PC-3 (cell line): ENCODE data around the gene KCTD17. TPM values are rescaled to one million over a fixed set of nuclear protein-coding genes. Genes with fewer than 3 reads are reported as not detected.

ENCODE experiments used
- ATAC-seq: fragments of 200-7000 bp; cut with Tn5 transposase; 2 replicates; pipeline ENCODE4 v1.9.1; 2020; ENCODE audit warnings: mild to moderate bottlenecking, moderate library complexity
- BruUV-seq: library from RNA; stranded (reverse); fragments of 400-500 nt; replicated peaks from 2 replicates; lab custom pipeline; 2021; lab: Mats Ljungman, UMichigan
- CTCF ChIA-PET: fragments of 300-600 bp; sonication (Branson Sonifier 250); formaldehyde crosslinking; loops from one replicate; lab custom pipeline; 2022; ENCODE audit warnings: antibody characterized with exemption; lab: Charles Lee
- POLR2A ChIA-PET: fragments of 300-600 bp; sonication (Branson Sonifier 250); formaldehyde crosslinking; loops from one replicate; lab custom pipeline; 2022; ENCODE audit warnings: antibody characterized with exemption; ENCODE audit not compliant: unreplicated experiment; lab: Charles Lee
- DNase-seq: peaks from one replicate; pipeline ENCODE4 v3.0.0-alpha.2; 2015
- H2AFZ ChIP-seq: fragments of 300-600 bp; sonication (generic); 2 replicates; pipeline ENCODE4 v1.6.0; 2016; ENCODE audit warnings: antibody characterized with exemption, low read length
- H3F3A ChIP-seq: fragments of 300-600 bp; sonication (generic); one replicate; pipeline ENCODE4 v1.6.0; 2017; ENCODE audit warnings: antibody characterized with exemption, low read length, control low read depth, mild to moderate bottlenecking; ENCODE audit not compliant: unreplicated experiment
- H3K27ac ChIP-seq: fragments of 300-600 bp; sonication (generic); 2 replicates; pipeline ENCODE4 v1.5.1; 2016; ENCODE audit warnings: mild to moderate bottlenecking, low read length
- H3K27me3 ChIP-seq: fragments of 300-600 bp; sonication (generic); 2 replicates; pipeline ENCODE4 v1.6.1; 2016; ENCODE audit warnings: low read length, mixed read lengths
- H3K36me3 ChIP-seq: fragments of 300-600 bp; sonication (generic); 2 replicates; pipeline ENCODE4 v1.6.1; 2016; ENCODE audit warnings: low read depth, mixed run types, low read length, mixed read lengths
- H3K4me1 ChIP-seq: fragments of 300-600 bp; sonication (generic); 2 replicates; pipeline ENCODE4 v1.5.1; 2016; ENCODE audit warnings: low read length; ENCODE audit not compliant: insufficient read depth
- H3K4me2 ChIP-seq: fragments of 300-600 bp; sonication (generic); 2 replicates; pipeline ENCODE4 v1.6.0; 2016; ENCODE audit warnings: low read length
- H3K4me3 ChIP-seq: fragments of 300-600 bp; sonication (generic); 2 replicates; pipeline ENCODE4 v1.5.1; 2016; ENCODE audit warnings: mild to moderate bottlenecking, low read length, mixed read lengths
- H3K79me2 ChIP-seq: fragments of 300-600 bp; sonication (generic); 2 replicates; pipeline ENCODE4 v1.6.1; 2017; ENCODE audit warnings: low read length, mixed read lengths
- H3K9ac ChIP-seq: fragments of 300-600 bp; sonication (generic); 2 replicates; pipeline ENCODE4 v1.6.0; 2016; ENCODE audit warnings: mild to moderate bottlenecking, low read length
- H3K9me2 ChIP-seq: fragments of 300-600 bp; sonication (generic); replicated peaks from 2 replicates; pipeline ENCODE4 v1.6.1; 2016; ENCODE audit warnings: mixed run types, low read length, mixed read lengths
- H3K9me3 ChIP-seq: fragments of 300-600 bp; sonication (generic); 2 replicates; pipeline ENCODE4 v1.6.1; 2016; ENCODE audit warnings: low read length, mixed read lengths
- H4K20me1 ChIP-seq: fragments of 300-600 bp; sonication (generic); 2 replicates; pipeline ENCODE4 v1.6.1; 2016; ENCODE audit warnings: low read length, mixed read lengths
- EZH2 ChIP-seq: fragments of 300-600 bp; sonication (generic); IDR thresholded peaks from one replicate; pipeline ENCODE4 v1.6.1; 2017; ENCODE audit warnings: antibody characterized with exemption, mild to moderate bottlenecking, low read length; ENCODE audit not compliant: unreplicated experiment
- EZH2phosphoT487 ChIP-seq: fragments of 300-600 bp; sonication (generic); IDR thresholded peaks from 2 replicates; pipeline ENCODE4 v1.6.1; 2018; ENCODE audit warnings: mild to moderate bottlenecking, antibody characterized with exemption, low read length, borderline replicate concordance
- intact Hi-C: fragments of 100-400 bp; cut with micrococcal nuclease; formaldehyde crosslinking; loops from 2 replicates; pipeline ENCODE4 v1.9.0; 2023
- total RNA-seq: library from RNA; depleted of rRNA; stranded (reverse); fragments of >200 nt; gene quantifications from 2 replicates; pipeline ENCODE4 v1.2.3, GENCODE V29; 2014
- TF ChIP-seq, protein P1 (sequence below): fragments of 300-600 bp; sonication (generic); conservative IDR thresholded peaks from 2 replicates; pipeline ENCODE4 v1.5.1; 2017; ENCODE audit warnings: antibody characterized with exemption, low read depth, mild to moderate bottlenecking, low read length

Gene KCTD17
- total RNA-seq, 1 experiment from 2014 or later, result 25.9 TPM

DNA sequence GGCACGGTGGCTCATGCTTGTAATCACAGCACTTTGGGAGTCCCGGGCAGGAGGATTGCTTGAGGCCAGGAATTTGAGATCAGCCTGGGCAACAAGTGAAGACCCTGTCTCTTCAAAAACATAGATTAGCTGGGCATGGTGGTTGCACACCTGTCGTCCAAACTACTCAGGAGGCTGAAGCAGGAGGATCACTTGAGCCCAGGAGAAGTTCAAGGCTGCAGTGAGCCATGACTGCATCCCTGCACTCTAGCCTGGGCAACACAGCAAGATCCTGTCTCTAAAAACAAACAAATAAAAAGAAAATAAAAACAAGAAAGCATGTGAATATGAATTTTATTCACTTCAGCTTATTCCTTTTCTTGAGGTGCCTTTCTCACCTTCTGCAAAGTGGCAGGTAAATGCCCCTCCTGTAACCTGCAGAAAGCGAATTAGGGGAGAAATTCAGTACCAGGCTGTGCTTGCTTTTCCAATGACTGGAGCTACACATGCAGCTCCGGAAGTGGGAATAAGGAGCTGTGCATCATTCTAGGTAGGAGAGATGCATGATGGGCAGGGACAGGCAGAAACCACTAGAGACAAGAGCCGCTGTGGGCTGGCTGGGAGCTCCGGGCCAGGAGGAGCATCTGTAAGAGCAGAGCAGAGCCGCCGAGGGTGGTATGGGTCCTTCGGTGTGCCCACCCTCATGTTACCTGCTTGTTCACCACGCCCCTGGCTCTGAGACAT lies 14.7 kb upstream of the KCTD17 start:
- Histone ChIP-seq H3K27me3 (no peaks in the 10 kb centered on the region), H3K9me2 (no peaks in the 10 kb centered on the region), H3K4me2 (no peak overlapping the region), H3F3A (no peaks in the 10 kb centered on the region), H3K9me3 (no peaks in the 10 kb centered on the region), H3K4me1 (peaks cover 32% of the 10 kb centered on the region), H2AFZ (no peak overlapping the region), H3K4me3 (no peak overlapping the region), H3K9ac (no peak overlapping the region), H3K27ac (no peak overlapping the region), H3K36me3 (no peaks in the 10 kb centered on the region), H4K20me1 (no peaks in the 10 kb centered on the region), H3K79me2 (no peaks in the 10 kb centered on the region)
- intact Hi-C loops, result no loop called here
- TF ChIP-seq EZH2phosphoT487, result no peak
- TF ChIP-seq, protein P1, sequence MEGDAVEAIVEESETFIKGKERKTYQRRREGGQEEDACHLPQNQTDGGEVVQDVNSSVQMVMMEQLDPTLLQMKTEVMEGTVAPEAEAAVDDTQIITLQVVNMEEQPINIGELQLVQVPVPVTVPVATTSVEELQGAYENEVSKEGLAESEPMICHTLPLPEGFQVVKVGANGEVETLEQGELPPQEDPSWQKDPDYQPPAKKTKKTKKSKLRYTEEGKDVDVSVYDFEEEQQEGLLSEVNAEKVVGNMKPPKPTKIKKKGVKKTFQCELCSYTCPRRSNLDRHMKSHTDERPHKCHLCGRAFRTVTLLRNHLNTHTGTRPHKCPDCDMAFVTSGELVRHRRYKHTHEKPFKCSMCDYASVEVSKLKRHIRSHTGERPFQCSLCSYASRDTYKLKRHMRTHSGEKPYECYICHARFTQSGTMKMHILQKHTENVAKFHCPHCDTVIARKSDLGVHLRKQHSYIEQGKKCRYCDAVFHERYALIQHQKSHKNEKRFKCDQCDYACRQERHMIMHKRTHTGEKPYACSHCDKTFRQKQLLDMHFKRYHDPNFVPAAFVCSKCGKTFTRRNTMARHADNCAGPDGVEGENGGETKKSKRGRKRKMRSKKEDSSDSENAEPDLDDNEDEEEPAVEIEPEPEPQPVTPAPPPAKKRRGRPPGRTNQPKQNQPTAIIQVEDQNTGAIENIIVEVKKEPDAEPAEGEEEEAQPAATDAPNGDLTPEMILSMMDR, result no peak
- no peak for TF ChIP-seq EZH2
- ChIA-PET POLR2A (interaction anchor here (0.6 kb wide), 1 partner anchor 228 kb away, joined by 6 read pairs; no protein-coding TSS in a partner anchor), CTCF (no interaction called here)
- ATAC-seq, result no peak
- no TSS peak for BruUV-seq
- no peak for DNase-seq

- no peaks in the 10 kb centered on the region for H3K27me3 ChIP-seq
- no peaks in the 10 kb centered on the region for H4K20me1 ChIP-seq
- peaks cover 23% of the 10 kb centered on the region for H3K4me1 ChIP-seq
- intact Hi-C loops, result no loop called here
- H3F3A ChIP-seq, result no peaks in the 10 kb centered on the region
- DNase-seq (no peak), ATAC-seq (no peak)
- no TSS peak for BruUV-seq
- no peaks in the 10 kb centered on the region for H3K9me3 ChIP-seq
- no peak overlapping the region for H2AFZ ChIP-seq
- TF ChIP-seq, protein P1, result no peak
- TF ChIP-seq EZH2phosphoT487, result no peak
- no peak for TF ChIP-seq EZH2
- H3K4me2 ChIP-seq, result no peak overlapping the region
- H3K4me3 ChIP-seq, result no peak overlapping the region
- ChIA-PET CTCF (no interaction called here), POLR2A (no interaction called here)
- no peak overlapping the region for H3K27ac ChIP-seq
- no peak overlapping the region for H3K9ac ChIP-seq
- H3K36me3 ChIP-seq, result no peaks in the 10 kb centered on the region
- H3K79me2 ChIP-seq, result no peaks in the 10 kb centered on the region
- no peaks in the 10 kb centered on the region for H3K9me2 ChIP-seq
Measured at GRCh38 chr22:37037669-37038068, 13.9 kb upstream of the KCTD17 start.

DNA sequence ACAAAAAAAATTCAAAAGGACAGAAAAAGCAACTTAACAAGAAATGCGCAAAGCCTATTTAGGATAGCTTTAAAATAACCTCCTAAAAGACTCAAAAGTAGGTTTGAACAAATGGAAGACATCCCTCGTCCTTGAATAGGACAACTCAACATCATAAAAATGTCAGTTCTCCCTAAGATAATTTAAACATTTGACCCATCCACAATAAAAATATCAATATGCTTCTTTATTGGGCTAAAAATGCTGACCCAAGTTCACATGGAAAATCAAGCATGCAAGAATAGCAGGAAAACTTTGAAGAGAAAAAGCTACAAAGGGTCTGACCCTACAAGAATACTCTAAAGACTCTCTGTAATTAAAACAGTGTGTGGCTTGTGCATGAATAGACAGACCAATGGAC lies 12.1 kb upstream of the KCTD17 start:
- no peak for DNase-seq
- no peak for ATAC-seq
- Histone ChIP-seq H3K4me3 (no peak overlapping the region), H3F3A (no peaks in the 10 kb centered on the region), H3K9me2 (no peaks in the 10 kb centered on the region), H3K36me3 (no peaks in the 10 kb centered on the region), H2AFZ (no peak overlapping the region), H3K9me3 (no peaks in the 10 kb centered on the region), H3K27ac (no peak overlapping the region), H3K9ac (no peak overlapping the region), H3K4me2 (no peak overlapping the region), H4K20me1 (no peaks in the 10 kb centered on the region), H3K4me1 (peaks cover 15% of the 10 kb centered on the region), H3K79me2 (no peaks in the 10 kb centered on the region), H3K27me3 (no peaks in the 10 kb centered on the region)
- TF ChIP-seq EZH2 (no peak), EZH2phosphoT487 (no peak)
- TF ChIP-seq, protein P1, result no peak
- CTCF ChIA-PET, result no interaction called here
- no TSS peak for BruUV-seq
- intact Hi-C loops, result no loop called here
- POLR2A ChIA-PET, result no interaction called here
